Putamen (tissue), 1 donor: ENCODE results near the gene SOX6.
"Not testable (repeated sequence)": the region's sequence is repeated elsewhere in the genome, so short reads cannot be mapped to it uniquely, and the experiment has no call there.

Experiments used
- DNase-seq: peaks from one replicate; pipeline ENCODE4 v3.0.0-alpha.2; 2016; ENCODE audit warnings: low spot score

The SOX6 gene

DNA sequence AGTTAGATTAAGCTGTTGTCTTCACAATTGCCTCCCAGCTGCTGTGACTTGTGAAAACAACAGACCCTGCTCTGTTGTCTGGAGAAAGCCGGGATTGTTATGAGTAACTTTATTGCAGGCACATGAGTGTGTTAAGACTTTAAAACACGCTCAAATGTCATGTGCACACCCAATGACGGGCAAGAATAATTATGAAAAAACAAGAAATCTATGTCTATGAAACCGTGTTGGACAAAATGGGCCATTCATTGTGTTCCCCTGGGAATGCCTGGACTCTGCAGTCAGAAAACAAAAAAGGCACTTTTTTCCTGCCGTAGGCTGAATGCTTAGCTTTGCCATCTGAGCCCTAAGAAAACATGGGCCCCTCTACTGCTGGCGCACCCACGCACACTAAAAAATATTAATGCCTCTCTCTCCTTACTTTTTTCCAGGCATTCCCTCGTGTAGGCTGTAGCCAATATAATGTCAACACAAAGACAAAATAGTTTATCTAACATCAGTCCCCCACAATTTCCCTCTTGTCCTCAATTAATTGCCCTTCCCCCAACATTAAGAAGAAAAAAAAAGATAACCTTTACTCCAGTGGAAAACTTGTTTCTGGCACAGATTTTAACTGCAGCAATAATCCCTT, 207.9 kb downstream of the SOX6 start:
- peak; percentile 19 for DNase-seq

GRCh38 chr11:16146980-16147379, 209.4 kb downstream of the SOX6 start:
- not testable (repeated sequence) for DNase-seq

GRCh38 chr11:16141614-16142013, 214.7 kb downstream of the SOX6 start:
- not testable (repeated sequence) for DNase-seq

- DNase-seq = not testable (repeated sequence)
Measured at GRCh38 chr11:16141162-16141561, 215.2 kb downstream of the SOX6 start.

DNA sequence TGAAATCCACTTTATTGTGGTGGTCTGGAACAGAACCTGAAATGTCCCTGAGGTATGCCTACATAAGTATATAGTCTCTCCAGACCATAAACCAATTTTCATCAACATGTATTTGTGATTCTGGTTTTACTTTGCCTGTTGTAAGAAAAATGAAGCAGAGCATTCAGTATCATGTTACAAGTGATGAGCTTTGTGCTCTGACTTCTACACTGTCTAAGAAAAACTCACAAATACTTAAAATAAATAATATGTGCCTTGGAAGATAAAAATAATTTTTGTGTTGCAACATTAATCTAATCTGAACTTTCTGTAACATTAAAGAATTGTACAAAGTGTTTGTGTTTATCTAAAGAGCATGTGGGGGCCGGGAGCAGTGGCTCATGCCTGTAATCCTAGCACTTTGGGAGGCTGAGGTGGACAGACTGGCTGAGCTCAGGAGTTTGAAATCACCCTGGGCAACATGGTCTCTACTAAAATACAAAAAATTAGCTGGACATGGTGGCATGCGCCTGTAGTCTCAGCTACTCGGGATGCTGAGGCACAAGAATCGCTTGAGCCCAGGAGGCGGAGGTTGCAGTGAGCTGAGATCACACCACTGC, 219.5 kb downstream of the SOX6 start:
- no peak for DNase-seq

DNA sequence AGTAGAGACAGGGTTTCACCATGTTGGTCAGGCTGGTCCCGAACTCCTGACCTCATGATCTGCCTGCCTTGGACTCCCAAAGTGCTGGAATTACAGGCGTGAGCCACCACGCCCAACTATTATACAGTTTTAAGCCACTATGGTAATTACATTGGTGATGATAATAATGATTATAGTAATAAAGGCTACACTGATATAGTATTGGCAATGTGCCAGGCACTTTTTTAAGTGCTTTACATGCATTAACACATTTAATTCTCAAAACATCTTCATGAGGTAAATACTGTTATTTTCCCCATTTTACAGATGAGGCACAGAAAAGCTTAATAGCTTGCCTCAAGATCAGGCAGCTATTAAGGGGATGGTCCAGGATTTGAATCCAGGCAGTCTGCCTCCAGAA, 222.5 kb downstream of the SOX6 start:
- no peak for DNase-seq

- DNase-seq = no peak
Measured at GRCh38 chr11:16127732-16128131, 228.6 kb downstream of the SOX6 start.

GRCh38 chr11:16126362-16126761, 230.0 kb downstream of the SOX6 start:
- no peak for DNase-seq

GRCh38 chr11:16125796-16126195, 230.6 kb downstream of the SOX6 start:
- no peak for DNase-seq

GRCh38 chr11:16124390-16124789, 232.0 kb downstream of the SOX6 start:
- no peak for DNase-seq

DNA sequence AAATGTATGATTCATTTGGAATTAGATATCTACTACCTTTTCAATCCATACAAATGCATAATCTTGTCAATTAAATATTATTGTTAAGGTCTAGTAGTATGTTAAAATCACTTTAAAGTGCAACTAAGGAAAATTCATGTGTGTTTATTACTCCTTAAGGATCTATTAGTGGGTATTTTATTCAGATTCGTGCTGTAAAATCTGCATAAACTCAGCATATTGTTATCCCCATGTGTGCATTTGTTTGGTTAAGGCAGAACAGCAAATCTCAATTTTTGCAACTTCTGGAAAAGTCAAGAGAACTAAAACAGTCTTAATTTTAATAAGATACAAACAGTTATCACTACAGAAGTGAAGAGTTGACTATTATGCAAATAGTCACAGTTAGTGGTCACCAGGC, 234.5 kb downstream of the SOX6 start:
- DNase-seq = no peak

- no peak for DNase-seq
Measured at GRCh38 chr11:16120008-16120407, 236.3 kb downstream of the SOX6 start.

- no peak for DNase-seq
Measured at GRCh38 chr11:16117989-16118756, 238.2 kb downstream of the SOX6 start.

DNA sequence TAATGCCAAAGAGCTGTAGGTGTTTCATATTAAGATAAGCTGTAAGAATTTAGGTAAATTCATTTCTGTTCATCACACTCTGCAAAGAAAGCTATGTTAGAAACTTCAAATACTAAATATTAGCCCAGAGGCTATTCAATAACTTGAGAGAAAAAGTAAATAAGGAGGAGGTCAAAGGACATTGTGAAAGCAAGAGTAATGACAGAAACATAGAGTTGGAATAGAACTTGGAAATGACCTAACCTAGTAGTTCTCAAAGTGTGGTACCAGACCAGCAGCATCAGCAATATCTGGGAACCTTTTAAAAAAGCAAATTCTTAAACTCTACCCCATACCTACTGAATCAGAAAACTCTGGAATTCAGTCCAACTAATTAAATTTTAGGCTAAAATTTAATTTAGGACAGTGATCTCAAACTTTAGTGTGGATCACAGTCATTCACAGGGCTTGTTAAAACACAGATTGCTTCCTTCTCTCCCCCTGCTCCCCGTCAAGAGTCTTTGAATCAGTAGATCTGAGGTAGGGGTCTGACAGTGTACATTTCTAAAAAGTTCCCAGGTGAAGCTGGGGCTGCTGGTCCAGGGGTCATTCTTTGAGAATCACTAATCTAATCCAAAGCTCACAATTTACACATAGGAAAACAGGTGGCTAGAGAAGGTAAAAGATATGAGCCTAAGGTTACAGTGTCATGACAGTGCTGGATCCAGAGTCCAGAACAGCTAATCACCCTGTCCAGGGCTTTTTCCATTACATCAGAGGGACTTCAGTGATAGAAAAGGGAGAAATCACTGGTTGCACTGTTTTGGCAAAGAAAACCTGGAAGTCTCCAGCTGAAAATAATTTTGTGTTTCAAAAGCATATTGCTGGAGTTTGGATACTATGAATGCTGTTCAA, 241.1 kb downstream of the SOX6 start:
- DNase-seq = no peak

DNA sequence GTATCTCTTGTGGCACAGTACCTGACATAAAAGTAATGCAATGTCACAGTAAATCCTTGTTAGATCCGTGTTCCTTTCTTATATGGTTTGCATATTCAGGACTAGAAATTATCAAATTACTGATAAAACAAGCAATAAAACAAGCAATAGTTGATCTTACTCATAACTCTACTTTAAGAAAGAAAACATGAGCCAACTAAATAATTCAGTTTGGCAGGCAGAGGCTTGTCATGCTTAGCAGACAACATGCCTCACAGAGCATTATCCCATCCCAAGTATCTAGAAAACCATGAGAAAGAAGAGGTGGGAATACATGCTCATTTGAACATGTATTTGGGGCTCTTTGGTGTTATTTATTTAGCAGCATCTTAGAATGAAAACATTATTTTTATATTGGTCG, 241.9 kb downstream of the SOX6 start:
- no peak for DNase-seq

- DNase-seq = peak; percentile 7
Measured at GRCh38 chr11:16111690-16112089, 244.7 kb downstream of the SOX6 start.

- DNase-seq = no peak
Measured at GRCh38 chr11:16110886-16111285, 245.5 kb downstream of the SOX6 start.

DNA sequence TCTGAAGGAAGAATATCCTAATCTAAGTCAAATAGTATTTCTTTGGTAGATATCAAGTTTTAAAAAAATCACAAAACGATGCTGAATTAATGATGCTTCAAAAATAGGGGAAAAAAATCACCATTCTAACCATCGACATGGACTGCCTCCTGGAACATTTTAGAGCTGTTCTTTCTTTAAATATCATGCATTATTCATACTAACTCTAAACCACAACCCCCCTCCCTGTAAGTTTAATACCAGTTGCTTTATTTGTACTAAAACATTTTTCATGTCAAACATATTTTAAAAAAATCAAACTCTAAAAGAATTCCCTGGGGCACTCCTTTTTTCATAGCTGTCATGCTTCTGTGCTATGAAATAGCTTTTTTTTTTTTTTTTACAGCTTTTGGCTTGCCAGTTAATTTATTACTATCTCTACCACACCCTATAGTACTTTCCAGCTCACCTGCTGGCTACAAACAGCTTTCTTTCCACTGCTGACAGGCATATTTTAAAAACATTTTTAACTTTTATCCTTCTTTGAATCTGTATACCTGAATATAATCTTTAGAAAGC, 256.9 kb downstream of the SOX6 start:
- no peak for DNase-seq

GRCh38 chr11:16098526-16099205, 257.7 kb downstream of the SOX6 start:
- DNase-seq = no peak

DNA sequence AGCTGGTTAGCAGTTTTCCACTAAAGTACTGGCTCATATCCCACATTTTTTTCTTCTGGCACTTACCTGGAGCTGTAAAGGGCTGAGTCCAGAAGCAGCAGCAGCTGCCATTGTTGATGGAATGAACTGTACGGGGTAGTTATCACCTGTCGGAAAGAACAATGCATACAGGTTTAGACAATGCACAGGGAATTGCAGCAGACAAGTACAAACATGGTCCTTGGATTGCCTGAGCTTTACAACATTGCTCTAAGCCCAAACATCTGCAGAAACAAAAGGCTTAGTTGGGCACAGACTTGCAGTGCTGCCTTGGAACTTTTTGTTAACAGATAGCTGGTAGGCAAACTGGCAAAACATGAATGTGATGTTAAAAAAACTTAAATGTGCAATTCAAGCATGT, 258.8 kb downstream of the SOX6 start:
- DNase-seq = no peak

- no peak for DNase-seq
Measured at GRCh38 chr11:16096336-16096735, 260.0 kb downstream of the SOX6 start.
